Fibroblast of lung (primary cell): ENCODE data around the gene ANO7. TPM values are rescaled to one million over a fixed set of nuclear protein-coding genes. Genes with fewer than 3 reads are reported as not detected.

Source experiments
- DNase-seq, 2 donors: peaks; one replicate each; pipeline versions ENCODE4 v3.0.0 to v3.0.0-alpha.2; 2010; ENCODE audit warnings: low read depth in 2 of 2
- H2AFZ ChIP-seq: 2 replicates; pipeline ENCODE4 v1.5.1; 2012; ENCODE audit warnings: low read length, control low read depth, inconsistent platforms
- H3K27ac ChIP-seq: 2 replicates; pipeline ENCODE4 v1.5.1; 2011; ENCODE audit warnings: low read length, control low read depth; ENCODE audit not compliant: insufficient read depth
- H3K27me3 ChIP-seq: 2 replicates; pipeline ENCODE4 v1.5.1; 2011; ENCODE audit warnings: mild to moderate bottlenecking, low read length; ENCODE audit not compliant: control insufficient read depth, insufficient read depth
- H3K36me3 ChIP-seq: 2 replicates; pipeline ENCODE4 v1.5.1; 2011; ENCODE audit warnings: low read length; ENCODE audit not compliant: control insufficient read depth, insufficient read depth
- H3K4me1 ChIP-seq: 2 replicates; pipeline ENCODE4 v1.5.1; 2011; ENCODE audit warnings: low read length; ENCODE audit not compliant: control insufficient read depth, insufficient read depth; ENCODE audit errors: extremely low read depth
- H3K4me2 ChIP-seq: 2 replicates; pipeline ENCODE4 v1.5.1; 2011; ENCODE audit warnings: low read length, control low read depth; ENCODE audit not compliant: insufficient read depth; ENCODE audit errors: extremely low read depth
- H3K4me3 ChIP-seq, 4 experiments: fragments of 200-600 bp in 1 of 4; sonication (generic) in 1 of 4; replicated peaks in 1 of 4; 2 replicates each; pipeline ENCODE4 v1.5.1; 2011 to 2016; ENCODE audit warnings: low read length in 4 of 4, low read depth in 3 of 4, mild to moderate bottlenecking in 3 of 4, control low read depth in 2 of 4, inconsistent platforms in 1 of 4, mixed read lengths in 1 of 4; ENCODE audit not compliant: insufficient read depth in 1 of 4; ENCODE audit errors: control extremely low read depth in 1 of 4
- H3K79me2 ChIP-seq: 2 replicates; pipeline ENCODE4 v1.5.1; 2012; ENCODE audit warnings: mild to moderate bottlenecking, low read length, inconsistent platforms; ENCODE audit not compliant: control insufficient read depth, insufficient read depth
- H3K9ac ChIP-seq: 2 replicates; pipeline ENCODE4 v1.5.1; 2011; ENCODE audit warnings: mild to moderate bottlenecking, low read length, control low read depth; ENCODE audit not compliant: insufficient read depth
- H3K9me3 ChIP-seq: 2 replicates; pipeline ENCODE4 v1.5.1; 2012; ENCODE audit warnings: low read depth, low read length; ENCODE audit not compliant: control insufficient read depth, insufficient read depth
- H4K20me1 ChIP-seq: 2 replicates; pipeline ENCODE4 v1.5.1; 2011; ENCODE audit warnings: low read length; ENCODE audit not compliant: control insufficient read depth, insufficient read depth; ENCODE audit errors: extremely low read depth
- EZH2 ChIP-seq: IDR thresholded peaks from 2 replicates; pipeline ENCODE4 v1.5.1; 2012; ENCODE audit warnings: low read length, control low read depth, mild to moderate bottlenecking; ENCODE audit errors: missing control alignments
- polyA plus RNA-seq, 2 donors: library from polyadenylated mRNA; depleted of rRNA in 1 of 2; stranded (reverse) in 1 of 2; unstranded in 1 of 2; fragments of >200 nt; gene quantifications; 2 replicates each; pipeline ENCODE4 v1.2.1, GENCODE V29; 2011 to 2012; ENCODE audit warnings: missing spikeins in 1 of 2
- total RNA-seq: library from RNA; depleted of rRNA; stranded (reverse); fragments of >200 nt; gene quantifications from 2 replicates; pipeline ENCODE4 v1.2.1, GENCODE V29; 2014
- TF ChIP-seq, protein P1 (sequence below), 2 donors: IDR thresholded peaks in 1 of 2; conservative IDR thresholded peaks in 1 of 2; 1 replicate in 1 of 2; 2 replicates in 1 of 2; pipeline ENCODE4 v1.5.1; 2011 to 2012; ENCODE audit warnings: low read length in 2 of 2, control low read depth in 1 of 2, inconsistent platforms in 1 of 2, low read depth in 1 of 2, mild to moderate bottlenecking in 1 of 2

ANO7 gene
- total and polyA plus RNA-seq, 2 donors (not counting 1 experiment from before 2014, with no cell fraction given), result 0.50 TPM

- no peak overlapping the region for H3K27ac ChIP-seq
- no peak overlapping the region for H2AFZ ChIP-seq
- H3K4me2 ChIP-seq, result peak overlapping the region; percentile 80
- no peaks in the 10 kb centered on the region for H3K36me3 ChIP-seq
- peak overlapping the region; percentile 51 to 78 (median 58) for H3K4me3 ChIP-seq
- no peaks in the 10 kb centered on the region for H3K79me2 ChIP-seq
- peaks cover 3% of the 10 kb centered on the region for H3K27me3 ChIP-seq
- no peak for DNase-seq
- H3K9ac ChIP-seq, result no peak overlapping the region
- peaks cover 2% of the 10 kb centered on the region for H4K20me1 ChIP-seq
- no peaks in the 10 kb centered on the region for H3K9me3 ChIP-seq
- no peak for TF ChIP-seq EZH2
- TF ChIP-seq, protein P1, sequence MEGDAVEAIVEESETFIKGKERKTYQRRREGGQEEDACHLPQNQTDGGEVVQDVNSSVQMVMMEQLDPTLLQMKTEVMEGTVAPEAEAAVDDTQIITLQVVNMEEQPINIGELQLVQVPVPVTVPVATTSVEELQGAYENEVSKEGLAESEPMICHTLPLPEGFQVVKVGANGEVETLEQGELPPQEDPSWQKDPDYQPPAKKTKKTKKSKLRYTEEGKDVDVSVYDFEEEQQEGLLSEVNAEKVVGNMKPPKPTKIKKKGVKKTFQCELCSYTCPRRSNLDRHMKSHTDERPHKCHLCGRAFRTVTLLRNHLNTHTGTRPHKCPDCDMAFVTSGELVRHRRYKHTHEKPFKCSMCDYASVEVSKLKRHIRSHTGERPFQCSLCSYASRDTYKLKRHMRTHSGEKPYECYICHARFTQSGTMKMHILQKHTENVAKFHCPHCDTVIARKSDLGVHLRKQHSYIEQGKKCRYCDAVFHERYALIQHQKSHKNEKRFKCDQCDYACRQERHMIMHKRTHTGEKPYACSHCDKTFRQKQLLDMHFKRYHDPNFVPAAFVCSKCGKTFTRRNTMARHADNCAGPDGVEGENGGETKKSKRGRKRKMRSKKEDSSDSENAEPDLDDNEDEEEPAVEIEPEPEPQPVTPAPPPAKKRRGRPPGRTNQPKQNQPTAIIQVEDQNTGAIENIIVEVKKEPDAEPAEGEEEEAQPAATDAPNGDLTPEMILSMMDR (conservative IDR thresholded peaks at IDR 0.05 in 1 of 2, IDR thresholded peaks at IDR 0.05 in 1 of 2; ENCODE audit: low read depth in 1 of 2, low read length in 2 of 2), result no peak
- H3K4me1 ChIP-seq, result peaks cover 4% of the 10 kb centered on the region
Observed at GRCh38 chr2:241219030-241219382, 30.5 kb downstream of the ANO7 start.

DNA sequence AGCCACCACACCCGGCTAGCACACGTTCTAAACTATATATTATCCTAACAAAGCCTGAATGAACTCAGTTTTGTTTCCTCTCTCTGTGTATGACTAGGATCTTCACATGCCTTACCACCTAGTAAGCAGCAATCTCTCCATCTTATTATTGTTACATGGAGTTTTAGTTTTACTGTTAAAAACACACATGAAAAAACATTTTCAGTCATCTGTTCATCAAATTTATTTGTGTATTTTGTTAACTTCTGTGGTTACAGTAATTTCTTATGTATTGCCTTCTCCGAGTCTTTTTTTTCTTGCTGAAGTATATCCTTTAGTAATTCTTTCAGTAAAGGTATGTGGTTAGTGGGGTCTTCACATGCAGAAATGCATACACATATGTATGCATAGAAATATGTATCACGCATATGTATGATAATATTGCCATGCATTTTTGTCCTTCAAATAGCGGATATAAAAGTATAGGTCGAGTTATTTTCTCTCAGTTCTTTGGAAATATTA, 31.4 kb downstream of the ANO7 start:
- TF ChIP-seq, protein P1 (conservative IDR thresholded peaks at IDR 0.05 in 1 of 2, IDR thresholded peaks at IDR 0.05 in 1 of 2; ENCODE audit: low read depth in 1 of 2, low read length in 2 of 2), result no peak
- TF ChIP-seq EZH2, result no peak

DNA sequence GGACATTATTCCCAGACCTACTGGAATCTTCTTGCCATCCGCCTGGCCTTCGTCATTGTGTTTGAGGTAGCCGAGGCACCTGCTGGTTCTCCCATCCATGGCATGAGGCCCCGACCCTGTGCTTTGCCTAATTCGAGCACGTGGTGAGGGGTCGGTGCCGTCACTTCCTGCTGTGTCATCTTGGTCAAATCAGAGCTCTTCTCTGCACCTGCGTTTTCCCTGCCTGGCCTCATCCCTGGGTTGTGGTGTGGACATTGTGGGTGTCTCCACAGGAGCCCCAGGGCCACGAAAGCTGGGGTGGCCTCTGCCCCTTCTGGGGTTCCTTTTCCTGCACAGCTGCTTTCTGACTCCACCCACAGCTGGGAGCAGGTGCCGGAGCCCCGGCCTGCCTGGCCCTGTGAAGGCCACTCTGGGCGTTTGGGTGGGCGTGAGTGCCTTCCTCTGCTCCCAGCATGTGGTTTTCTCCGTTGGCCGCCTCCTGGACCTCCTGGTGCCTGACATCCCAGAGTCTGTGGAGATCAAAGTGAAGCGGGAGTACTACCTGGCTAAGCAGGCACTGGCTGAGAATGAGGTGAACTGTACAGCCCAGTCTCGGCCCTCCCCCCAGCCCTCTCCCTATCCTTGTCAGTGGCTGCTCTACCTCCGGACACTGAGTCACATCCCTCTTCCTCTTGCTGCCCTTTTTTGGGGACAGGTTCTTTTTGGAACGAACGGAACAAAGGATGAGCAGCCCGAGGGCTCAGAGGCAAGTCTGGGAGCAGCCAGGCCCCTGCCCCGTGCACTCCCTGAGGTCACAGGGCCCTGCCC, 34.9 kb downstream of the ANO7 start:
- no peaks in the 10 kb centered on the region for H3K27me3 ChIP-seq
- H4K20me1 ChIP-seq, result peaks cover 2% of the 10 kb centered on the region
- DNase-seq, result peak in 1 of 2 donors; percentile 32
- H3K4me1 ChIP-seq, result peaks cover 12% of the 10 kb centered on the region
- H3K9me3 ChIP-seq, result no peaks in the 10 kb centered on the region
- peak overlapping the region; percentile 18 for H3K27ac ChIP-seq
- H3K79me2 ChIP-seq, result no peaks in the 10 kb centered on the region
- no peak overlapping the region for H3K4me2 ChIP-seq
- no peak overlapping the region for H3K4me3 ChIP-seq
- H2AFZ ChIP-seq, result no peak overlapping the region
- TF ChIP-seq EZH2, result no peak
- TF ChIP-seq, protein P1 (conservative IDR thresholded peaks at IDR 0.05 in 1 of 2, IDR thresholded peaks at IDR 0.05 in 1 of 2; ENCODE audit: low read depth in 1 of 2, low read length in 2 of 2), result no peak
- H3K9ac ChIP-seq, result no peak overlapping the region
- H3K36me3 ChIP-seq, result peaks cover 18% of the 10 kb centered on the region

More for the DNA sequence above, 31.4 kb downstream of the ANO7 start:
- peaks cover 2% of the 10 kb centered on the region for H4K20me1 ChIP-seq
- H3K4me2 ChIP-seq, result no peak overlapping the region
- no peaks in the 10 kb centered on the region for H3K9me3 ChIP-seq
- no peak overlapping the region for H3K9ac ChIP-seq
- DNase-seq, result no peak
- H3K27me3 ChIP-seq, result peaks cover 3% of the 10 kb centered on the region
- H3K27ac ChIP-seq, result no peak overlapping the region
- H2AFZ ChIP-seq, result no peak overlapping the region
- H3K79me2 ChIP-seq, result no peaks in the 10 kb centered on the region
- no peak overlapping the region for H3K4me3 ChIP-seq
- H3K36me3 ChIP-seq, result no peaks in the 10 kb centered on the region
- peaks cover 12% of the 10 kb centered on the region for H3K4me1 ChIP-seq
